Measurements from ENCODE around the gene U2SURP. TPM values are rescaled to one million over a fixed set of nuclear protein-coding genes. Genes with fewer than 3 reads are reported as not detected.

U2SURP gene
- total RNA-seq, 1 experiment from 2014 or later = 125 TPM

GRCh38 chr3:143098032-143098764 is 96.8 kb downstream of the U2SURP start:
- ChIA-PET CTCF (no interaction called here), POLR2A (no interaction called here)
- Mint-ChIP-seq H3K4me3 (ENCODE audit: unreplicated experiment) (no peak overlapping the region), H3K36me3 (ENCODE audit: insufficient read depth, unreplicated experiment) (no peaks in the 10 kb centered on the region), H3K4me1 (ENCODE audit: low read depth, unreplicated experiment) (no peaks in the 10 kb centered on the region), H3K9me3 (ENCODE audit: unreplicated experiment) (no peaks in the 10 kb centered on the region), H3K27me3 (ENCODE audit: insufficient read depth, unreplicated experiment) (peaks cover 6% of the 10 kb centered on the region), H3K27ac (ENCODE audit: unreplicated experiment) (no peak overlapping the region)
- Histone ChIP-seq H3K9me3 (peaks cover 6% of the 10 kb centered on the region; the same call in 1 of the 2 replicates), H3K4me1 (no peaks in the 10 kb centered on the region), H3K36me3 (ENCODE audit: control insufficient read depth, insufficient read depth, low read length) (no peaks in the 10 kb centered on the region), H3K4me3 (ENCODE audit: low read depth, low read length) (no peak overlapping the region), H3K27me3 (replicated peaks; ENCODE audit: control insufficient read depth, insufficient read depth, low read length) (no peaks in the 10 kb centered on the region)
- BruUV-seq (replicated peaks) = no TSS peak
- intact Hi-C loops (cut with micrococcal nuclease; ENCODE audit: unreplicated experiment) = no loop called here
- no peak for DNase-seq
- TF ChIP-seq CTCF (IDR thresholded peaks at IDR 0.05; ENCODE audit: insufficient read depth in 1 of 2, low read depth in 1 of 2, low read length in 1 of 2, severe bottlenecking in 1 of 2, unreplicated experiment in 1 of 2) = no peak

GRCh38 chr3:143099210-143099609 is 97.8 kb downstream of the U2SURP start:
- Mint-ChIP-seq H3K27ac (ENCODE audit: unreplicated experiment) (no peak overlapping the region), H3K4me3 (ENCODE audit: unreplicated experiment) (no peak overlapping the region), H3K9me3 (ENCODE audit: unreplicated experiment) (no peaks in the 10 kb centered on the region), H3K36me3 (ENCODE audit: insufficient read depth, unreplicated experiment) (no peaks in the 10 kb centered on the region), H3K27me3 (ENCODE audit: insufficient read depth, unreplicated experiment) (peaks cover 6% of the 10 kb centered on the region), H3K4me1 (ENCODE audit: low read depth, unreplicated experiment) (no peaks in the 10 kb centered on the region)
- BruUV-seq (replicated peaks) = no TSS peak
- ChIA-PET POLR2A (no interaction called here), CTCF (no interaction called here)
- no peak for DNase-seq
- no peaks in the 10 kb centered on the region for H3K4me1 ChIP-seq
- intact Hi-C loops (cut with micrococcal nuclease; ENCODE audit: unreplicated experiment) = no loop called here
- peaks cover 7% of the 10 kb centered on the region; the same call in 1 of the 2 replicates for H3K9me3 ChIP-seq
- no peaks in the 10 kb centered on the region for H3K27me3 ChIP-seq (replicated peaks; ENCODE audit: control insufficient read depth, insufficient read depth, low read length)
- H3K4me3 ChIP-seq (ENCODE audit: low read depth, low read length) = no peak overlapping the region
- no peak for TF ChIP-seq CTCF (IDR thresholded peaks at IDR 0.05; ENCODE audit: insufficient read depth in 1 of 2, low read depth in 1 of 2, low read length in 1 of 2, severe bottlenecking in 1 of 2, unreplicated experiment in 1 of 2)
- no peaks in the 10 kb centered on the region for H3K36me3 ChIP-seq (ENCODE audit: control insufficient read depth, insufficient read depth, low read length)

- intact Hi-C loops (cut with micrococcal nuclease; ENCODE audit: unreplicated experiment) = no loop called here
- no peaks in the 10 kb centered on the region for H3K36me3 Mint-ChIP-seq (ENCODE audit: insufficient read depth, unreplicated experiment)
- no peaks in the 10 kb centered on the region for H3K36me3 ChIP-seq (ENCODE audit: control insufficient read depth, insufficient read depth, low read length)
- no peak for DNase-seq
- no peak overlapping the region for H3K4me3 Mint-ChIP-seq (ENCODE audit: unreplicated experiment)
- no peak for TF ChIP-seq CTCF (IDR thresholded peaks at IDR 0.05; ENCODE audit: insufficient read depth in 1 of 2, low read depth in 1 of 2, low read length in 1 of 2, severe bottlenecking in 1 of 2, unreplicated experiment in 1 of 2)
- H3K4me1 Mint-ChIP-seq (ENCODE audit: low read depth, unreplicated experiment) = no peaks in the 10 kb centered on the region
- H3K9me3 Mint-ChIP-seq (ENCODE audit: unreplicated experiment) = no peaks in the 10 kb centered on the region
- H3K4me1 ChIP-seq = no peaks in the 10 kb centered on the region
- no peaks in the 10 kb centered on the region for H3K27me3 ChIP-seq (replicated peaks; ENCODE audit: control insufficient read depth, insufficient read depth, low read length)
- no peak overlapping the region for H3K4me3 ChIP-seq (ENCODE audit: low read depth, low read length)
- BruUV-seq (replicated peaks) = no TSS peak
- POLR2A ChIA-PET = no interaction called here
- peaks cover 6% of the 10 kb centered on the region for H3K27me3 Mint-ChIP-seq (ENCODE audit: insufficient read depth, unreplicated experiment)
- no peak overlapping the region for H3K27ac Mint-ChIP-seq (ENCODE audit: unreplicated experiment)
- CTCF ChIA-PET = no interaction called here
- H3K9me3 ChIP-seq = peaks cover 10% of the 10 kb centered on the region; the same call in 1 of the 2 replicates
These were observed 98.3 kb downstream of the U2SURP start for GRCh38 chr3:143099690-143100089.

All from Caco-2 (cell line).